ENCODE results near the gene MAP3K9. TPM values are rescaled to one million over a fixed set of nuclear protein-coding genes. Genes with fewer than 3 reads are reported as not detected.

Gene MAP3K9
- total RNA-seq, 2 experiments from 2014 or later, result 4.2 to 6.4 TPM

DNA sequence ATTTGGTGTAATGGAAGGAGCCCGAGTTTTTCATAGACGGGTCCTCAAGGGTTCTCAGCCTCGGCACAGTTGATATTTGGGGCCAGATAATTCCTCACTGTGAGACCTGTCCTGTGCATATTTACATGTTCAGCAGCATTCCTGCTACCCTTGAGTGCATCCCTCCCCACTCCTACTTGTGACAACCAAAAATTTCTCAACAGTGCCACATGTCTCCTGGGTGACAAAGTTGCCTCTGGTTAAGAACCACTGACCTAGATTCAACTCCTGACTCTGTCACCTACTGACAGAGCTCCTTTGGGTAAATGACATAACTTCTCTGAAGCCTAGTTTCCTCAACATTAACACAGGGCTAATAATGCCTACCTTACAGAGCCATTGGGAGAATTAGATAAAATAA is 107.2 kb downstream of the MAP3K9 start:
- no peaks in the 10 kb centered on the region for H4K20me1 ChIP-seq (ENCODE audit: insufficient read depth, low read length)
- H3K4me2 ChIP-seq (ENCODE audit: low read length), result no peak overlapping the region
- no TSS peak for BruUV-seq (replicated peaks)
- no peak overlapping the region for H2AFZ ChIP-seq (ENCODE audit: low read length)
- no peaks in the 10 kb centered on the region for H3K9me2 ChIP-seq (ENCODE audit: insufficient read depth, low read length)
- DNase-seq (ENCODE audit: low spot score), result no peak
- no peak overlapping the region for H3K4me3 ChIP-seq (ENCODE audit: low read depth, low read length, poor library complexity, severe bottlenecking)
- no peaks in the 10 kb centered on the region for H3K79me2 ChIP-seq (ENCODE audit: insufficient read depth, low read depth, low read length)
- no peaks in the 10 kb centered on the region for H3K36me3 ChIP-seq (ENCODE audit: insufficient read depth, low read length)
- intact Hi-C loops (cut with micrococcal nuclease; ENCODE audit: unreplicated experiment), result no loop called here
- H3K9me3 ChIP-seq (ENCODE audit: low read length), result no peaks in the 10 kb centered on the region
- ChIA-PET CTCF (ENCODE audit: unreplicated experiment) (no interaction called here), POLR2A (interaction anchor here (1.0 to 3.6 kb wide), 2 partner anchors 13 to 42 kb away, joined by 3 to 15 read pairs; no protein-coding TSS in a partner anchor)
- no peak for TF ChIP-seq EZH2phosphoT487 (IDR thresholded peaks at IDR 0.05; ENCODE audit: borderline replicate concordance, low read depth, low read length)
- TF ChIP-seq, protein P1, sequence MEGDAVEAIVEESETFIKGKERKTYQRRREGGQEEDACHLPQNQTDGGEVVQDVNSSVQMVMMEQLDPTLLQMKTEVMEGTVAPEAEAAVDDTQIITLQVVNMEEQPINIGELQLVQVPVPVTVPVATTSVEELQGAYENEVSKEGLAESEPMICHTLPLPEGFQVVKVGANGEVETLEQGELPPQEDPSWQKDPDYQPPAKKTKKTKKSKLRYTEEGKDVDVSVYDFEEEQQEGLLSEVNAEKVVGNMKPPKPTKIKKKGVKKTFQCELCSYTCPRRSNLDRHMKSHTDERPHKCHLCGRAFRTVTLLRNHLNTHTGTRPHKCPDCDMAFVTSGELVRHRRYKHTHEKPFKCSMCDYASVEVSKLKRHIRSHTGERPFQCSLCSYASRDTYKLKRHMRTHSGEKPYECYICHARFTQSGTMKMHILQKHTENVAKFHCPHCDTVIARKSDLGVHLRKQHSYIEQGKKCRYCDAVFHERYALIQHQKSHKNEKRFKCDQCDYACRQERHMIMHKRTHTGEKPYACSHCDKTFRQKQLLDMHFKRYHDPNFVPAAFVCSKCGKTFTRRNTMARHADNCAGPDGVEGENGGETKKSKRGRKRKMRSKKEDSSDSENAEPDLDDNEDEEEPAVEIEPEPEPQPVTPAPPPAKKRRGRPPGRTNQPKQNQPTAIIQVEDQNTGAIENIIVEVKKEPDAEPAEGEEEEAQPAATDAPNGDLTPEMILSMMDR (conservative IDR thresholded peaks at IDR 0.05; ENCODE audit: low read length), result no peak
- H3K4me1 ChIP-seq (ENCODE audit: insufficient read depth, low read length, poor library complexity, severe bottlenecking), result no peaks in the 10 kb centered on the region
- no peak overlapping the region for H3K27ac ChIP-seq (ENCODE audit: low read depth, low read length, poor library complexity, severe bottlenecking)

DNA sequence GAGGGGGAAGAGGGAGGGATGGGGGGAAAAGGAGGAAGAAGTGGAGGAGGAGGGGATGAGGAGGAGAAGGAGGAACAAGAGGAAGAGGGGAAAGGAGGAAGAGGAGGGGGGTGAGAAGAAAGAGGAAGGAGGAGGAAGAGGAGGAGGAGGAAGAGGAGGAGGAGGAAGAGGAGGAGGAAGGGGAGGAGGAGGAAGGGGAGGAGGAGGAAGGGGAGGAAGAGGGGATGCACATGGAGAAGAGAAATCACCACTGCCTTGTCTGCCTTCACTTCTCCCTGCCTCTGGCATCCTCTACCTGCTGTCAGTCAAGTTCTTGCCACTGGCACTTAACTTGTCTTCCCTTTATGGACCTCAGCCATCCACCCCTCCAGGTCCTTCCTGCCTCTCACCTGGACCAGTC is 107.7 kb downstream of the MAP3K9 start:
- no peaks in the 10 kb centered on the region for H3K9me2 ChIP-seq (ENCODE audit: insufficient read depth, low read length)
- TF ChIP-seq EZH2phosphoT487 (IDR thresholded peaks at IDR 0.05; ENCODE audit: borderline replicate concordance, low read depth, low read length), result no peak
- TF ChIP-seq, protein P1 (conservative IDR thresholded peaks at IDR 0.05; ENCODE audit: low read length), result no peak
- ChIA-PET CTCF (ENCODE audit: unreplicated experiment) (no interaction called here), POLR2A (interaction anchor here (3.6 kb wide), 1 partner anchor 12 kb away, joined by 15 read pairs; no protein-coding TSS in a partner anchor)
- H2AFZ ChIP-seq (ENCODE audit: low read length), result no peak overlapping the region
- H3K4me3 ChIP-seq (ENCODE audit: low read depth, low read length, poor library complexity, severe bottlenecking), result no peak overlapping the region
- intact Hi-C loops (cut with micrococcal nuclease; ENCODE audit: unreplicated experiment), result no loop called here
- H3K4me2 ChIP-seq (ENCODE audit: low read length), result no peak overlapping the region
- H3K36me3 ChIP-seq (ENCODE audit: insufficient read depth, low read length), result no peaks in the 10 kb centered on the region
- no peaks in the 10 kb centered on the region for H3K4me1 ChIP-seq (ENCODE audit: insufficient read depth, low read length, poor library complexity, severe bottlenecking)
- no peaks in the 10 kb centered on the region for H3K79me2 ChIP-seq (ENCODE audit: insufficient read depth, low read depth, low read length)
- DNase-seq (ENCODE audit: low spot score), result no peak
- H4K20me1 ChIP-seq (ENCODE audit: insufficient read depth, low read length), result no peaks in the 10 kb centered on the region
- no peaks in the 10 kb centered on the region for H3K9me3 ChIP-seq (ENCODE audit: low read length)
- no peak overlapping the region for H3K27ac ChIP-seq (ENCODE audit: low read depth, low read length, poor library complexity, severe bottlenecking)
- no TSS peak for BruUV-seq (replicated peaks)

DNA sequence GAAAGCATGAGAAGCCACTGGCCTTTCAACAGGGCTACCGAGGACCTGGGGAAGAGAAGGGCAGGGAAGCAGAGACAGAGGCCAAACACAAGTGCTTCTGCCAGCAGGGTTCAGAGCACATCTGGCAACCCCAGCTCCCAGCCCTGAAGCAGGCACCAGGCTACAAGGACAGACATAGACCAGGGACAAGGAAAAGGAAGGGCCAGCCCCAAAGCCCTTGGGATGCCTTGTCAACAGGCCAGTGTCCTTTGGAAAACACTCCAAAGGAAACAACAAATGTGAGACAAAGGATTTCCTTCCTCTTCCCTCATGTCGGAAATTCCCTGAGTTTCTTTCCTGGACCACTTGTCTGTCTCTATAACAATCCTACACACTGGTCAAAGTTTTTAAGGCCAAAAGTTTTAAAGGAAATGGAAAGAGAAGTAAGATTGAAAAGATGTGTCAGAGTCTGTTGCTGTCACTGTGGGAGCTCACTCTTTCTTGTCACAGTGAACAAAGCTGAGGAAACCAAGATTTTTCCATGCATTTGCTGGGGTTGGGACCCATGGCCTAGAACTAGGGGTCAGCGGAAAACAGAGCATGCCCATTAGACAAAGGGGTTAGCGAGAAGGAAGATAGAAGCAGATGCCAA is 108.2 kb downstream of the MAP3K9 start:
- H2AFZ ChIP-seq (ENCODE audit: low read length), result no peak overlapping the region
- intact Hi-C loops (cut with micrococcal nuclease; ENCODE audit: unreplicated experiment), result no loop called here
- ChIA-PET POLR2A (interaction anchor here (0.6 to 3.6 kb wide), 4 partner anchors 12 to 75 kb away, joined by 3 to 15 read pairs (median 6); no protein-coding TSS in a partner anchor), CTCF (ENCODE audit: unreplicated experiment) (no interaction called here)
- BruUV-seq (replicated peaks), result no TSS peak
- DNase-seq (ENCODE audit: low spot score), result no peak
- H3K9me2 ChIP-seq (ENCODE audit: insufficient read depth, low read length), result no peaks in the 10 kb centered on the region
- H4K20me1 ChIP-seq (ENCODE audit: insufficient read depth, low read length), result no peaks in the 10 kb centered on the region
- H3K4me2 ChIP-seq (ENCODE audit: low read length), result no peak overlapping the region
- H3K27ac ChIP-seq (ENCODE audit: low read depth, low read length, poor library complexity, severe bottlenecking), result no peak overlapping the region
- H3K4me3 ChIP-seq (ENCODE audit: low read depth, low read length, poor library complexity, severe bottlenecking), result no peak overlapping the region
- TF ChIP-seq, protein P1 (conservative IDR thresholded peaks at IDR 0.05; ENCODE audit: low read length), result no peak
- no peak for TF ChIP-seq EZH2phosphoT487 (IDR thresholded peaks at IDR 0.05; ENCODE audit: borderline replicate concordance, low read depth, low read length)
- no peaks in the 10 kb centered on the region for H3K79me2 ChIP-seq (ENCODE audit: insufficient read depth, low read depth, low read length)
- H3K4me1 ChIP-seq (ENCODE audit: insufficient read depth, low read length, poor library complexity, severe bottlenecking), result no peaks in the 10 kb centered on the region
- H3K36me3 ChIP-seq (ENCODE audit: insufficient read depth, low read length), result no peaks in the 10 kb centered on the region
- H3K9me3 ChIP-seq (ENCODE audit: low read length), result no peaks in the 10 kb centered on the region

Data from OCI-LY7 (cell line).